ENCODE results near the gene FBXW5. TPM values are rescaled to one million over a fixed set of nuclear protein-coding genes. Genes with fewer than 3 reads are reported as not detected.

FBXW5 gene
- total RNA-seq, 1 experiment from 2014 or later: 88.0 TPM

GRCh38 chr9:136910197-136910900 is 34.2 kb downstream of the FBXW5 start:
- no peak; the same call in 1 of the 2 replicates for ATAC-seq
- RAD21 ChIA-PET (ENCODE audit: low non-redundant PET in 1 of 2, low total read pairs in 2 of 2, uncharacterized antibody in 2 of 2, unreplicated experiment in 2 of 2): no interaction called here
- Histone ChIP-seq H3K9ac (ENCODE audit: low read length) (no peak overlapping the region), H3K9me2 (ENCODE audit: insufficient read depth) (no peaks in the 10 kb centered on the region), H3K4me3 (replicated peaks in 1 of 2; ENCODE audit: low read depth in 1 of 2, low read length in 2 of 2) (no peak overlapping the region), H3K4me2 (ENCODE audit: low read length) (no peak overlapping the region), H3K4me1 (ENCODE audit: control insufficient read depth in 1 of 2, insufficient read depth in 2 of 2, low read length in 2 of 2) (no peaks in the 10 kb centered on the region), H3K27ac (ENCODE audit: low read depth, low read length) (no peak overlapping the region), H2AFZ (ENCODE audit: low read depth, low read length, poor library complexity, severe bottlenecking) (no peak overlapping the region), H3K36me3 (ENCODE audit: control insufficient read depth in 1 of 2, insufficient read depth in 2 of 2, low read length in 2 of 2) (peaks cover 9 to 14% of the 10 kb centered on the region in 2 experiments; a peak in 3 of 4 replicates), H3K9me3 (ENCODE audit: control insufficient read depth in 1 of 2, insufficient read depth in 1 of 2, low read depth in 1 of 2, low read length in 2 of 2) (no peaks in the 10 kb centered on the region), H3K79me2 (ENCODE audit: insufficient read depth, low read length) (peaks cover 4% of the 10 kb centered on the region; the same call in 1 of the 2 replicates), H4K20me1 (ENCODE audit: insufficient read depth) (no peaks in the 10 kb centered on the region), H3K27me3 (ENCODE audit: insufficient read depth, low read length) (no peaks in the 10 kb centered on the region)
- no TSS peak for BruUV-seq (replicated peaks)
- intact Hi-C loops (cut with micrococcal nuclease): no loop called here
- DNase-seq (ENCODE audit: low read depth, low spot score): no peak
- CTCF ChIA-PET: no interaction called here
- POLR2A ChIA-PET: no interaction called here
- TF ChIP-seq REST (IDR thresholded peaks at IDR 0.05; ENCODE audit: low read depth): no peak
- TF ChIP-seq CTCF (IDR thresholded peaks at IDR 0.05 in 2 of 3, conservative IDR thresholded peaks at IDR 0.05 in 1 of 3; ENCODE audit: borderline replicate concordance in 1 of 3, insufficient read depth in 1 of 3, low read depth in 2 of 3, low read length in 2 of 3): no peak
- no peak for TF ChIP-seq ZNF274 (IDR thresholded peaks at IDR 0.05; ENCODE audit: low read depth, low read length)
- TF ChIP-seq EZH2 (IDR thresholded peaks at IDR 0.05): no peak
- no peak for TF ChIP-seq FOSL1 (IDR thresholded peaks at IDR 0.05; ENCODE audit: low read depth)
- no peak for TF ChIP-seq POLR2A (IDR thresholded peaks at IDR 0.05; ENCODE audit: borderline replicate concordance, extremely low read depth, insufficient read depth, insufficient read length)
- TF ChIP-seq POLR2AphosphoS5 (IDR thresholded peaks at IDR 0.05; ENCODE audit: low read depth, low read length): no peak
- TF ChIP-seq ZFX (IDR thresholded peaks at IDR 0.05): no peak
- no peak for TF ChIP-seq MAX (IDR thresholded peaks at IDR 0.05)

Measured in HCT116 (cell line).